Astrocyte of the cerebellum (primary cell): ENCODE measurements around the gene RBM19.

ENCODE experiments used
- DNase-seq: peaks from one replicate; pipeline ENCODE4 v3.0.0-alpha.2; 2011; ENCODE audit warnings: low read depth
- H3K4me3 ChIP-seq: 2 replicates; pipeline ENCODE4 v1.5.1; 2011; ENCODE audit warnings: mild to moderate bottlenecking, low read depth, low read length, moderate library complexity
- CTCF ChIP-seq: IDR thresholded peaks from 2 replicates; pipeline ENCODE4 v1.5.1; 2012; ENCODE audit warnings: low read length, low read depth, moderate library complexity, mild to moderate bottlenecking; ENCODE audit errors: missing control alignments
- in situ Hi-C: cut with HindIII; loops from 2 replicates; pipeline ENCODE4 v1.10.0; 2017; ENCODE audit warnings: low sequenced_read_pairs

The RBM19 gene

GRCh38 chr12:113858841-113859386 is 107.2 kb downstream of the RBM19 start:
- in situ Hi-C loops, result no loop called here
- no peak for DNase-seq
- TF ChIP-seq CTCF, result no peak
- H3K4me3 ChIP-seq, result no peak overlapping the region

GRCh38 chr12:113857371-113857770 is 108.8 kb downstream of the RBM19 start:
- no peak for DNase-seq
- in situ Hi-C loops, result no loop called here
- H3K4me3 ChIP-seq, result no peak overlapping the region
- no peak for TF ChIP-seq CTCF

GRCh38 chr12:113855998-113856397 is 110.1 kb downstream of the RBM19 start:
- H3K4me3 ChIP-seq, result no peak overlapping the region
- in situ Hi-C loops, result no loop called here
- DNase-seq, result no peak
- no peak for TF ChIP-seq CTCF

- H3K4me3 ChIP-seq, result no peak overlapping the region
- DNase-seq, result no peak
- in situ Hi-C loops, result no loop called here
- no peak for TF ChIP-seq CTCF
These were observed 111.6 kb downstream of the RBM19 start for GRCh38 chr12:113854385-113855142.

- in situ Hi-C loops, result no loop called here
- TF ChIP-seq CTCF, result no peak
- no peak for DNase-seq
- no peak overlapping the region for H3K4me3 ChIP-seq
These were observed 112.6 kb downstream of the RBM19 start for GRCh38 chr12:113853491-113853890.

GRCh38 chr12:113852695-113853490 is 113.2 kb downstream of the RBM19 start:
- TF ChIP-seq CTCF, result no peak
- peak; percentile 18 for DNase-seq
- H3K4me3 ChIP-seq, result no peak overlapping the region
- in situ Hi-C loops, result no loop called here
